ENCODE measurements around the gene COX10.

The COX10 gene

DNA sequence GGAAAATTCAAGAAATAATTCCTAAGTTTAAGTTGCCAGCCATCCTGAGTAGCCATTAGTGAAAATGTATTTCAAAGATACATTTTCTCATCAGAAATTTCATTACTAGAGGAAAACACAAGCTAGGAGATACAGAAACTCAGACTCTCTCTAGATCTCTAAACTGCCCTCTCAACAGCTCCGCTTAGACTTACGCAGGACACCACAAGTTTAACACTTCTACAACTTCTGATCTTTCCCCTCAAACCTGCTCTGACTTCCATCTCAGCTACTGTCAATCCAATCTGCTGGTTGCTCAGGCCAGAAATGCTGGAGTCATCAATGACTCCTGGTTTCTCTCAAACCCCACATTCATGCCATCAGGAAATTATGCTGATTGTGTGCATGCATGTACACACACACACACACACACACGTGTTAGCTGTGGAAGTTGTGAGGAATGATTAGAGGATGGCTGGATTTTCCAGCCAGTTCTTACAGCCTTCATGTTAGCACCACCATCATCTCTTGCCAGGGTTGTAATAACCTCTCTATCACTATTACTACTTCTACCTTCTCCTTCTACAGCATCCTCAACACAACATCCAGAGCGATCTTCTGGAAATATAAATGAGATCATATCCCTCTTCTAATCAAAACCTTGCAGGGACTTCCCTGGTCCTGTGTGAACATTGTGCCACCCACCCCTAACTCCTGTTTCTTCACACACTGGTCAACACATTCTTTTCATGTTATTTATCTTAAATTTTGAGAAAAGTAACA, 47.1 kb downstream of the COX10 start:
- intact Hi-C loops (cut with DNase I), result no loop called here
- no peak for DNase-seq

DNA sequence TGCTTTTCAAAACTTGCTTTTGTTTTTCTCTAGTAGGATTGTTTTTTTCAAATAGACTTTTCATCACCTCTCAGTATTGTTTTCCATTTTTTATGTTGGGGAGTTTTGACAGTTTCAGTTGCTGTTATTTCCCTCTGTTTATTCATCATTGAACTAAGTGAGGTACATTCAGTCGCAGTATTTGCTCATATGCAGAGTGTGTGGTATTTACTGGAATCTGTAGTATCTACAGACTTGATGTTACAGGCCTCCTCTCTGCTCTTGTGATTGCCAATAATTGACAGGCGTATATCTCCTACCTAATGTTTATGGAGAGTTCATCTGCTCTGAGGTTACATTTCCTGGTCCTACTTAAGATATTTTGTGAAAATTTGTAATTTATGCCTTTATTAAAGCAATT, 49.6 kb downstream of the COX10 start:
- no peak for DNase-seq
- intact Hi-C loops (cut with DNase I), result no loop called here

DNA sequence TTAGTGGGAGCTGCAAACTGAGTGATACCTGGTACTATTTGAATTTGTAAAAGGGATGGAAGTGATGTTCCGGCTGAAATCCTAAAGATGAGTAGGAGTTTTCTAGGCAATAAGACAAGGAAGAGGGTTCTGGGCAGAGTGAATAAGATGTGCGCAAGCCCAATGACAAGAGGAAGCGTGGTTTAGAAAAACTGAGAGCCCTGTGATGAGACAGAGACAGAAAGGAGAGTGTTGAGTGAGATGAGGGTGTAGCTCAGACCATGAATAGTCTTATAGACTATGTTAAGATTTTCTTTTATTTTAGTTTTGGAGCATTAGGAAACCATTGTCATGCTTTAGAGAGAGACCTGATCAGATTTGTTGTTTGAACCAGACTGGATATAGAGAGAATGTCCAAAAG, 50.2 kb downstream of the COX10 start:
- no peak for DNase-seq
- intact Hi-C loops (cut with DNase I), result no loop called here

DNA sequence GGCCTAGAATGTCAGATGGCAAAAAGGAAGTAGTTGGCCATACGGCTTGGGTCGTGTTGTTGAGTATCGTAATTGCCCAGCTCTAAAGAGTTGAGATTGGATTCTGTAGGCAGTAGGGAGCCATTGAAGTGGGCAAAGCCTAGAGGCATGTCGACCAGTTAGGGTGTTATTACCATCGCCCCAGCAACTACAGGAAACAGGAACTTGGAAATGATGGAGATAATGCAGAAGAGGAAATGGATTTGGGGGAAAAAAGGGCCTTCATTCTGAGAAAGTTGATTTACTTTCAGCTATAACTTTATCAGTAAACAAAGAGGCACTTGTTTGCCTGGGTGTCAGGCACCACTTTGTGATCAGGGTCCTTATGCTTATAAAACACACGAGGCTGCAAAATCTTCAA, 52.6 kb downstream of the COX10 start:
- intact Hi-C loops (cut with DNase I), result no loop called here
- no peak for DNase-seq

DNA sequence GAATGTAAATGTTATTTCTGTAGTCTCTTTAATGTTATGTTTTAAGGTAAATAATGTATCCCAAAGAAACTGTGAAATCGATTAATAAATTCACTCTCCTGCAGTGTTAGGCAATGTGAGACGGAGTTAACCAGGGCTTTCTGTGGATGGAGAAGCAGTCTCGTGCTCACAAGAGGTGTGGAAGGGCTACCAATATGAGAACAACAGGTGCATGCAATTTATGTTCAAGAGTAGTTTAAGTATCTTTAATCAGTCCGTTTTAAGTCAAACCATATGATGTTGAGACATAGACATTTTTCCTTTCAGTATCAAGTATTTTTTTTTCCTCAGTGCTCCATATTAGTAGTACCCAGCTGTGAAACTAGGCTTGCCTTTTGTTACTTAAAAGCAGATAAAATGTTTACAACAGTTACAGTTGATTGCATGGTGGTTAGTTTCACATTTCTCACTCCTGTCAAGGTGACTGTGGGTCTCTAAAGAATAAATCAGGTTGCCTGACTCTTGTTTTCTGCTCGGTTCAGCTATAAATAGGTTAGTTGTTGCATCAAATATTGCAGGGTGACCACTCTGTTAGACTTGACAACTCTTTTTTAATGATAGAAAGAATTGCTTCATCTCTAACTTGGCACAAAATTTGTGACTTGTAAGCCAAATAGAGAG, 54.4 kb downstream of the COX10 start:
- intact Hi-C loops (cut with DNase I), result no loop called here
- no peak for DNase-seq

DNA sequence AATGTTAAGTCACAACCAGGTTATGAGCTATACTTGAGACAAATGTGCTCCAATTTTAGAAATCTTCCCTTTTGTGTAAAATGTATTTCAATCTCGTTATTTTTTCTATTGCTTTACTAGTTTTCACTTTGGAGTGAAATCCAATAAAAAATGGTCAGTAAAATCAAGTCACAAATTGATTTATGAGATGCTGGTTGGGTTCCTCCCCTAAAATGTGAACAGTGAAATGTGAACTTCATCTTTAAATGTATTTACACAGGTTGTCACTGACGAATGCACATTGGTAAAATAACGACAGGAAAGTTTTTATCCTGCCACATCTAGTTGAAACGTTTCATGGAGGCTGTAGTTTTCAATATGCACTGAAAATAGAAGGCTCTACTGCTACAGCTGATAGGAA, 55.5 kb downstream of the COX10 start:
- intact Hi-C loops (cut with DNase I), result no loop called here
- DNase-seq, result no peak

DNA sequence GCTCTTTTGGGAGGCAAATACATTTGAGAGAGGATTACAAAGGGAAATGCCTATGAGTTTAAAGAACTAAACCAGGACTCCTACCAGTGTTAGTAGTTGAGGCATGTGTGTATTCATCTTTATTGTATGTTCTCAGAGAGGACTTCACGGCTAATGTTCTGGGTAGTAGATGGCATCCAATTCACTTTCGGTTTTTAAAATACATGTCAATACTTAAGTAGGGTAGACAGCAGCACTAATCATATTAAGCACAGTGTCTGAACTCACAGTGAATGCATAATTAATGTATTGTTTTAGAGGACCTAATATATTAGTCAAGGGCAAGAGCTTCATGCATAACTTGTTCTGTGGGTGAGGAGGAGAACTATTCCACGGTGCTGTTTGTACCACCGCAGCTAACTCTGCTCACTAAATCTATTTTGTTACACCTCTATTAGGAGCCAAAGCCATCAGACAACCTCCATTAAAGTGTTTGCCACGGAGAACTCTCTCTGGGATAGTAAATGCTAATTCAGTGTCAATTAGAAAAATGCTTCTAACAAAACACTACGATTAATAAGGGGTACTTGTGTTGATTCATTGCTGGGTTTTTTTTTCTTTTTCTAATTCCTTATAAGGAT, 56.3 kb downstream of the COX10 start:
- no peak for DNase-seq
- intact Hi-C loops (cut with DNase I), result no loop called here

DNA sequence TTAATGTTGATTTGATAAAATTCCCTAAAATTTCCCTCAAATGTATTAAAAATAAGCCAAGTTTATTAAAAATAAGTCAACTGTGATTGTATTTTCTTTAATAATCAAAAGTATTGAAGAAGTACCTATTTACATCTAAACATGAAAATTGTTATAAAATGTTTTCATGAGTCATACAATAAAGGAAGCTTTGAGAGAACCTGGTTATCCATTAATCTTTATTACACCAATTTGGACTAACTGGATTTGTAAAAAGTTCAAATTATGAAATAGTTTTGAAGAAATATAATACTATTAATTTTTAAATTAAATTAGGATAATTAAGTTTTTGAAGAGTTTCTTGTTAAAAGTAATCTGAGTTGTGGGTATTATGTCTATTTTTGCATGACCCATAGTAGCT, 63.8 kb downstream of the COX10 start:
- intact Hi-C loops (cut with DNase I), result no loop called here
- no peak for DNase-seq

DNA sequence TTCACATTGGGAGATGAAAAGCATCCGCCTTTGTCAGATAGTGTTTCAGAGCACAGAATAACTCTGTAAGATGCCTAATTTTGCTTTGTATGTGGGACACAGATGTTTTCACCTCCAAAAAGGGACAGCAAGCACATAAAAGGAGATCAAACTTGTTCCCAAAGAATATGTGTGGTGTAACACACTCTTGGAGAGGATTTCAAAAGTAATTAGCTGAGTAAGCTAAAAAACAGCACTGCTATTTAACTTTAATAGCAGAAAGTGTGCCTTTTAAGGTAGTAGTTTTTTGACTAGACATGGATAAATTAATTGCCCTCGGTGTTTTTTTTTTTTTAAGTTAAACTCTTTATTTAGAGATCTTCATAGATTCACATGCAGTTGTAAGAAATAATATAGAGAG, 65.2 kb downstream of the COX10 start:
- intact Hi-C loops (cut with DNase I), result no loop called here

DNA sequence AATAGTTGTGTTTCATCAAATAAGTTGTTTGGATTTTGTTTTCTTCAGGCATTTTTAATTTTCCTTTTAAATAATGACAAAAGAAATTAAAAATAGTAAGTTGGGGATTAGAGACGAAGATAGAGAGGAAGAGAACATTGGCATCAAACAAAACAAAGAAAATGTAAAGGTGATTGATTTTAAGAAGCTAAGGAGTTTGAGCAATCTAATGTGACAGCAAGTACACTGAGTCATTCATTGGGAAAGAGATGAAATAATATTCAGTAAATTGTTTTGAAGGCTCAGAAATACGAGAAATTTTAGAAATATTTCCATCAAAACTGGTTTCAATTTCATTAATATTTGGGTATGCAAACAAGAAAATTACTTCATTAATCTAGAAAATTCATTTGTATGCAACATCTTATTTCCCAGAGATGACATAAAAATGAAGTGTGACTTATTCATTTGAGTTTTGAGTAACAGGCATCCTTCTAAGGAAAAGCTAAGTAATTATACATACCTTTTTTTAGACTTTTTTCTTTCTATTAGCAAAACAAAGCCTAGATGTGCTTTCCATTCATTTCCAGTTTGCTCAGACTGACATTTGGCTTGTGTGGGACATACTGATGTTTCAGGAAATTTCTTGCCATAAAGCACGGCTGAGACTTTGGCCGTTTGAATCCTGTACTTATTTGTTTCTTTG, 66.7 kb downstream of the COX10 start:
- no peak for DNase-seq
- intact Hi-C loops (cut with DNase I), result no loop called here

More for the DNA sequence above, 65.2 kb downstream of the COX10 start:
- no peak for DNase-seq

DNA sequence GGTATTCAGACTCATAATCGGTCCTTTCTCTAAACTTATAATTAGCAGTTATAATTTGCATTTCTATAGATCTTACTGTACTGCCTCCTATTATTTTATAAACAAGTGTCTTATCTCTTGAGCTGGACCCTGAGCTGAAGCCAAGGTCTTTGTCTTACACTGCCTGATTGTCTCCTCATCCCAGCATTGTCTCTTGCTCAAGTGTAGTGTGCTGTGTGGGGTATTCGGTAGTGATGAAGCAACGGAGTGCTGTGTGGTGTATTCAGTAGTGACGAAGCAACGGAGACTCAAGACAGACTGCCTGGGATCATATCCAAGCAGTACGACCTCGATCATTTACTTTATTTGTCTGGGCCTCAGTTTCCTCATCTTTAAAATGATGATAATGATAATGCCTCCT, 69.3 kb downstream of the COX10 start:
- intact Hi-C loops (cut with DNase I), result no loop called here
- DNase-seq, result no peak

DNA sequence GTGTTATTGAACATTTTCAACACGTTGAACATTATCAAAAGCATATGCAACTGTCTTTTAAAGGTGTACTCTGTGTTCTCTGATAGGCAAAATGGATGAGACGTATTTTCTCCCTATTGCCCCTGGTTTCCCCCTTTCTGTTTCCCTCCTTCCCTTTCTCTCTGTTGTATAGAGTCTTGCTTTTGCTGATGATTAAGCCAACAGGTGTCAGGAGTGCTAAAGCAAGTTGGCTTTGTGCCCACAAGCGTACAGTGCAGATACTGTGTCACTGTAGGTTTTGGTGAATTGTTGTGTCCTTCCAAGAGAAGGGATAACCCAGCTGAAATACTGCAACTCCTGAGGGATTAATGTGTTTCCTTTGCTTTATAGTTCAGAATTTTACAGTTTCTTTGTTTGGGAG, 74.4 kb downstream of the COX10 start:
- DNase-seq, result no peak
- intact Hi-C loops (cut with DNase I), result no loop called here

DNA sequence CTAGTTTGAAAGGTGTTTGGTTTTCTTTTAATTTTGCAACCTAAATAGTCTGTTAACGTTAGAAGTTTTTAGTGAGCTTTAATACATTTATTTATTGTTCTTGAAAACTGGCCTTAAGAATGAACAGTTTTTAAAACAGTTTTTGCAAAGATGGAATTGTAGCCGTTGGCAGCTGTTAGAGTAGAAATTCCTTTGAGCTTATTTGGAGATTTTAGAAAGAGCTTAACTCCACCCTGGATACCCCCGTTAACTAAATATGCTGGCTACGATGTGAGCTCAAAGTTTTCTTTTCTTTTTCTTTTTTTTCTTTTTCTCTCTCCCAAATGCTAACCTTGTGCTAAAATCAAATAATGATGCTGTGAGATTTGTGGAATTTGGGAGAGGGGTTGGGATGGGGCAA, 75.2 kb downstream of the COX10 start:
- intact Hi-C loops (cut with DNase I), result no loop called here

DNA sequence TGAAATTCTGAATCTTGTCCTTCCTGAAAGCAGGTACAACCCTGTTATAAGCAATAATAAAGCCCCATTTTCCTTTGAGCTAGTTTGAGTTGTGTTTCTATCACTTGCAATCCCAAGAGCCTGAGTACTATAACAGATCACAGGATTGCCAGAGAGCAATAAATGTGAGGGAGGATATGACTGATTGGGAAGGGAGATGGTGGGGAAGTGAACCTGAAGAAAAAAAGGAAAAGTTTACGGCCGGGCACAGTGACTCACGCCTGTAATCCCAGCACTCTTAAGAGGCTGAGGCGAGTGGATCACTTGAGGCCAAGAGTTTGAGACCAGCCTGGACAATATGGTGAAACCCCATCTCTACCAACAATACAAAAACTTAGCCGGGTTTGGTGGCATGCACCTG, 80.4 kb downstream of the COX10 start:
- DNase-seq, result no peak
- intact Hi-C loops (cut with DNase I), result no loop called here

More for the DNA sequence above, 75.2 kb downstream of the COX10 start:
- DNase-seq, result no peak

DNA sequence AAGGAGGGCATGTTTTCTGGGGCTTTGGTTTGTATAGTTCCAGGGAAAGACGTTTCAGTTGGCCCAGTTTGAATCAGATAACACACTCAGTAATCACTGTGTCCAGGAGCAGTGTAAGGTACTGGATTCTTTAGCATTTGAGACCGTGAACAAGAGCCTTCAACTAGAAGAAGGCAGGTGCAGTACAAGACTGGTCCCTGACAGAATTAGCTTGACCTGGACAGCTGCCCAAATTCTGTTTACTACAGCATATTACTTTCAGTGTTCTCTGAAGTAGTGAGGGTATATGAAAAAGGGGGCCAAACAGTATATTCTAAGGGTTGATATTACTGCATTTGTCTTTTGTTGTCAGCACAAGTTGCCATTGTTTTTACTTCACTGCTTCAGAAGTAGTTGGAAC, 81.3 kb downstream of the COX10 start:
- DNase-seq, result no peak

DNA sequence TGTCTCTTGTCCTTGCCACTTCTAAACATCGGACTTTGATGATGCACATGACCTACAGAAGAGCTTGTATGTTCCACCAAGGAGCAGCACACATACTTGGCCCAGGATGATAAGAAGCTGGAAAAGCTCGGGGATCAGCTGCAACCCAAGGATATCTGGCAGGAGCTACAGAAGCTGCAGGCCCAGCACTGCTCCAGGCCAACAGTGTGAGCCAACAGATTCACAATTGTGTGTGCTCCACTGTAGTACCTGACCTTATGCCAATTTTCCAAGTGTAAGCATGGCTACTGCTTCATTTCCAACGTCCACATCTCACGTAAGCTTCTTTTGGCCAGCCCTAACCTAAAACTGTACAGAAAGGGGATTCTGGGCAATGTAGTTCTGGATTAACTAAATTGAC, 83.4 kb downstream of the COX10 start:
- DNase-seq, result no peak
- intact Hi-C loops (cut with DNase I), result no loop called here

More for the DNA sequence above, 81.3 kb downstream of the COX10 start:
- intact Hi-C loops (cut with DNase I), result no loop called here

DNA sequence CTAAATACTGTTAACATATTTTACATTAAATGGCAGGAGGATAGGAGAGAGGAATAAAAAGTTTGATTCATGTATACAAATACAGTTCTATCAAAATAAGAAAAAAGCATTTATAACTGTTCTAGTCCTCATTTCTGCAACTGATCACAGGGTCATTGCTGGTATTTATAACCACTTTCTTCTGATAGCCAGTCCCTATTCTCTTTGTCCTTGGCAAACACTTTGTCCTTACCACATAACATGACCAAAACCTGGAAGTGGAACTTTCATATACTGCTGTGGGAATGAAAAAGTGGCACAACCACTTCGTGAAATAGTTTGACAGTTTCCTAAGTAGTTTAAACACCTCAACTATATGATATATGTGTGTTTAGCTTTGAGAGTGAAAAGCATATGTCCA, 84.1 kb downstream of the COX10 start:
- intact Hi-C loops (cut with DNase I), result no loop called here
- DNase-seq, result no peak

DNA sequence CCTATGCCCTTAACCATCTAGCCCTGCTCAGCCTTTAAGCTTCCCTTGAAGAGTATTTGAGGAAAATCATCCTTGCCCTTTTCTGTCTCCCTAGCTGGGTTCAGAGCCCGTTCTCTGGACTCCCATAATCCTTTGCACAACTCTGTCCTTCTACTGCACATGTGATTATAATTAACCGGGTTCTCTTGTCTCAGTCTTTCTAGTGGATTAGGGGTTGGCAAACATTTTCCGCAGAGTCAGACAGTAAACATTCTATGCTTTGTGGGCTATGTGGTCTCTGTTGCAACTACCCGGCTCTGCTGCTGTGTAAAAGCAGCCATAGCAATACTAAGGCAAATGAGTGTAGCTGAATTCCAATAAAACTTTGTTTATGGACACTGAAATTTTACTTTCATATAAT, 87.4 kb downstream of the COX10 start:
- intact Hi-C loops (cut with DNase I), result no loop called here
- DNase-seq, result no peak

DNA sequence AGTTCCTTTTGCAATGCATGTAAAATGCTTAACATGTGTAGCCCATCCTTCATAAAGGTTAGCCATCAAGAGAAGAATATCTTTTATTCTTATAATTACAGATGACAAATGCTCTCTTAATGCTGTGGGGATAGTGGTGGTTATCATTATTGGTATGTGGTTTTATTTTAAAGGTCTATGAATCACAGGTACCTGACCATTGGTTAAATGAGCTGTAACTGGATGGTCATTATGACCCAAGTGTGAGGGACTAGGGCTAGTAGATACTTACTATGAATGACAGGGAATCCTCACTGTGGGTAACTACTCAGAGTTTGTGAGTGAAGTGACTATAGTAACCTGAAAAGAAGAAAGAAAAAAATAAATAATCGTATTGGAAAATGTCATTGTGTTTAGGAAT, 88.5 kb downstream of the COX10 start:
- DNase-seq, result no peak
- intact Hi-C loops (cut with DNase I), result no loop called here

DNA sequence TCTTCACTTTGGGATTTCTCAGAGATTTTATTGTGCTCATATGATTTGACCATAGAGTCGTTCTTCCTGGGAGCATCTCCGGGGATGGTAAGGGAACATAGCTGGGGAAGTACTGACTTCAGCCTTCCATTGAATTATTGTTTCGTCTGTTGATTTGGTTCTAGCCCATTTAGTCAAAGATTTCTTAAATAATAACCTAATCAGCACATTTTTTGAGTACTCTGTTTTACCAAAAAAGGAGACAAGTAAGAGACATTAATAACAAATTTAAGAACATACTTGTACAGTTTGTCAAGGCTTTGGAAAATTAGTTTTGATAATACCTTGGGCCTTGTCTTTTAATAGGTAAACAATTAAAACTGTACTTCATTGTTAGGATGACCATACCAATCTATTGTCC, 89.4 kb downstream of the COX10 start:
- DNase-seq, result no peak
- intact Hi-C loops (cut with DNase I), result no loop called here

DNA sequence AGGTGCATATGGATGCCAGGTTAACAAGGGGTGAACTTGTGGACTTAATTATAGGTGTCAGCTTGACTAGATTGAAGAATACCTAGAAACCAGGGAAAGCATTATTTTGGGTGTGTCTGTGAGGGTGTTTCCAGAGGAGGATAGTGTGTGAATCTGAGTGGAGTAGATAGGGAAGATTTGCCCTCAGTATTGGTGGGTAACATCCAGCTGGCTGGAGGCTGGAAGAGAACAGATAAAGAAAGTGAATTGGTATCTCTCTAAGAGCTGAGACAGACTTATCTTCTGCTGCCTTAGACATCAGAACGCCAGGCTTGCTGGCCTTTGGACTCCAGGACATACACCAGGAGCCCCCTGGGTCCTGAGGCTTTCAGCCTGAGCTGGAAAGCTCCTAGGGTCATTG, 92.1 kb downstream of the COX10 start:
- intact Hi-C loops (cut with DNase I), result no loop called here
- no peak for DNase-seq

DNA sequence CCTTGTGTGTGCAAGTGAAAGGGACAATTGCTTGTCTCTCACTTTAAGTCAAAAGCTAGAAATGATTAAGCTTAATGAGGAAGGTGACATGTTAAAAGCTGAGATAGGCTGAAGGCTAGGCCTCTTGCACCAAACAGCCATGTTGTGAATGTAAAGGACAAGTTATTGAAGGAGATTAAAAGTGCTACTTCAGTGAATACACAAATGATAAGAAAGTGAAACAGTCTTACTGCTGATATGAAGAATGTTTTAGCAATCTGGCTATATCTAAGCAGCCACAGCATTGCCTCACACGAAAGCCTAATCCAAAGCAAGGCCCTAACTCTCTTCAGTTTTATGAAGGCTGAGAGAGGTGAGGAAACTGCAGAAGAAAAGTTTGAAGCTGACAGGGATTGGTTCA, 96.3 kb downstream of the COX10 start:
- DNase-seq, result no peak
- intact Hi-C loops (cut with DNase I), result no loop called here
